Measurements from ENCODE around the gene PLET1.
A peak's percentile ranks its signal among the peaks of the same experiment; 100 is the strongest.

DNA sequence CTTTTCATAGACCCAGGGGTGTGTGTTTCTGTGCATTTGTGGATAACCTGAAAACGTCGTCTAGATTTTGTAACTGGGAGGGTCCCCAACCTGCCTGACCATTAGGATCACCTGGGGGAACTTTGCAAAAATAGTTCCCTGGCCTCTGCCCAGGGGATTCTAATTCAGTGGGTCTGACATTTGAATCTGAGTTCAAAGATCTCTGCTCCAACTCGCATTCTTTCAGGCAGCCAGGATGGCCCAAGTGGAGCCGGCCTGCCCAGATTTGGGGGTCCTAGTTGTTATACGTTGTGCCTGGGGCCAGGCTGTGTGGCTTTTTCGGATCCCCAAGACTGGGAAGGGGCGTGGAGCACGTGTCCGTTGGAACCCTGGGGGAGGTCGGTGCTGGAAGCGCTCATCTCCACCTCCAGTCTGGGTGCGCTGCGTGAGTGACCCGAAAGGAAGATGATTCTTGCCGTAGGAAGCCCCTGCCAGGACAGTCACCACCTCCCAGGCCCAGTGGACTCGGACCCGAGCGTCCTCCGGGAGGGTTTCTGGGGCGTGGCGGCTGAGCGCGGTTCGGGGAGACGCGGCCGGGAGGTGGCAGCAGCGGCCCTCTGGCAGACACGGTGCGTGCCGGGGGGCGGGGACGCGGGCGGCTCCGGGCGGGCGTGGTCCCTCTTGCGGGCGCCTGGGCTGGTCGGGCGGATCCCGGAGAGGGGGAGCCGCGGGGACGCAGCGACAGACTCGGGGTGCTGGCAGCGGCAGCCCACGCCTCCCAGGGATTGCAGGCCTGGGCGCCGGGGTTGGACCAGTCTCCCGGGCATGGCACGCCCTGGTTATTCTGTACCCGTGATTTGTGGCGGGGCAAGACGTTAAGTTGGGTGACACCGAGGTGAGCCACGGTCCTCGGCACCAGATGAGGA, 29.2 kb upstream of the PLET1 start:
- no peak for TF ChIP-seq CBX3 (IDR thresholded peaks at IDR 0.05; ENCODE audit: low read depth)
- TF ChIP-seq, protein P1, sequence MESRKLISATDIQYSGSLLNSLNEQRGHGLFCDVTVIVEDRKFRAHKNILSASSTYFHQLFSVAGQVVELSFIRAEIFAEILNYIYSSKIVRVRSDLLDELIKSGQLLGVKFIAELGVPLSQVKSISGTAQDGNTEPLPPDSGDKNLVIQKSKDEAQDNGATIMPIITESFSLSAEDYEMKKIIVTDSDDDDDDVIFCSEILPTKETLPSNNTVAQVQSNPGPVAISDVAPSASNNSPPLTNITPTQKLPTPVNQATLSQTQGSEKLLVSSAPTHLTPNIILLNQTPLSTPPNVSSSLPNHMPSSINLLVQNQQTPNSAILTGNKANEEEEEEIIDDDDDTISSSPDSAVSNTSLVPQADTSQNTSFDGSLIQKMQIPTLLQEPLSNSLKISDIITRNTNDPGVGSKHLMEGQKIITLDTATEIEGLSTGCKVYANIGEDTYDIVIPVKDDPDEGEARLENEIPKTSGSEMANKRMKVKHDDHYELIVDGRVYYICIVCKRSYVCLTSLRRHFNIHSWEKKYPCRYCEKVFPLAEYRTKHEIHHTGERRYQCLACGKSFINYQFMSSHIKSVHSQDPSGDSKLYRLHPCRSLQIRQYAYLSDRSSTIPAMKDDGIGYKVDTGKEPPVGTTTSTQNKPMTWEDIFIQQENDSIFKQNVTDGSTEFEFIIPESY (IDR thresholded peaks at IDR 0.05; ENCODE audit: extremely low read depth, insufficient replicate concordance, low read length): no peak
- TF ChIP-seq POLR2A (IDR thresholded peaks at IDR 0.05; ENCODE audit: borderline replicate concordance, extremely low read depth, insufficient read depth, insufficient read length): no peak
- TF ChIP-seq, protein P2, sequence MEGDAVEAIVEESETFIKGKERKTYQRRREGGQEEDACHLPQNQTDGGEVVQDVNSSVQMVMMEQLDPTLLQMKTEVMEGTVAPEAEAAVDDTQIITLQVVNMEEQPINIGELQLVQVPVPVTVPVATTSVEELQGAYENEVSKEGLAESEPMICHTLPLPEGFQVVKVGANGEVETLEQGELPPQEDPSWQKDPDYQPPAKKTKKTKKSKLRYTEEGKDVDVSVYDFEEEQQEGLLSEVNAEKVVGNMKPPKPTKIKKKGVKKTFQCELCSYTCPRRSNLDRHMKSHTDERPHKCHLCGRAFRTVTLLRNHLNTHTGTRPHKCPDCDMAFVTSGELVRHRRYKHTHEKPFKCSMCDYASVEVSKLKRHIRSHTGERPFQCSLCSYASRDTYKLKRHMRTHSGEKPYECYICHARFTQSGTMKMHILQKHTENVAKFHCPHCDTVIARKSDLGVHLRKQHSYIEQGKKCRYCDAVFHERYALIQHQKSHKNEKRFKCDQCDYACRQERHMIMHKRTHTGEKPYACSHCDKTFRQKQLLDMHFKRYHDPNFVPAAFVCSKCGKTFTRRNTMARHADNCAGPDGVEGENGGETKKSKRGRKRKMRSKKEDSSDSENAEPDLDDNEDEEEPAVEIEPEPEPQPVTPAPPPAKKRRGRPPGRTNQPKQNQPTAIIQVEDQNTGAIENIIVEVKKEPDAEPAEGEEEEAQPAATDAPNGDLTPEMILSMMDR (IDR thresholded peaks at IDR 0.05 in 2 of 3, conservative IDR thresholded peaks at IDR 0.05 in 1 of 3; ENCODE audit: borderline replicate concordance in 1 of 3, insufficient read depth in 1 of 3, low read depth in 2 of 3, low read length in 2 of 3): peak; percentile 70 to 80 (median 74)
- no peak for TF ChIP-seq ELF1 (IDR thresholded peaks at IDR 0.05; ENCODE audit: borderline replicate concordance, low read depth)

All from HCT116 (cell line).